Hepatic stellate cell (primary cell): ENCODE measurements around the gene STT3B.

Experiments used
- DNase-seq: peaks from one replicate; pipeline ENCODE4 v3.0.0; 2011; ENCODE audit warnings: low spot score

The STT3B gene

DNA sequence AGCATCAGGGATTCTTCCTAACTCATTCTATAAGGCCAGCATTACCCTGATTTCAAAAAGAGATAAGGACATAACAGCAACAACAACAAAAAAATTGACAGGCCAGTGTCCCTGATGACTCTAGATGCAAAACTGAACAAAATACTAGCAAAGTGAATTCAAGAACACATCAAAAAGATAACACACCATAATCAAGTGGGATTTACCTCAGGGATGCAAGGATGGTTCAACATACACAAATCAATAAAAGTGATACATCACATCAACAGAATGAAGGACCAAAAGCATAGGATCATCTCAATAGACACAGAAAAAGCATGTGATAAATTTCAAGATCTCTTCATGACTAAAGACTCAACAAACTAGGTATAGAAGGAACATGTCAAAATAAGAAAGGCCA, 119.6 kb downstream of the STT3B start:
- DNase-seq = no peak

DNA sequence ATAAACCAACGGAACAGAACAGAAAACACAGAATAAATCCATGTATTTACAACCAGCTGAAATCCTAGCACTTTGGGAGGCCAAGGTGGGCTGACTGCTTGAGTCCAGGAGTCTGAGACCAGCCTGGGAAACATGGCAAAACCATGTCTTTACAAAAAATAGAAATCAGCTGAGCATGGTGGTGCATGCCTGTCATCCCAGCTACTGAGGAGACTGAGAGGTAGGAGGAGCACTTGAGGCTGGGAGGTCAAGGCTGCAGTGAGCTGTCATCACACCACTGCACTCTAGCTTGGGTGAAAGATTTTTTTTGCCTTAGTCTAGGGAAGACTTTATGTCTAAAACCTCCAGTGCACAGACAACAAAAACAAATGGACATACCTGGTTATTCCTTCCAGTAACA, 120.7 kb downstream of the STT3B start:
- no peak for DNase-seq

DNA sequence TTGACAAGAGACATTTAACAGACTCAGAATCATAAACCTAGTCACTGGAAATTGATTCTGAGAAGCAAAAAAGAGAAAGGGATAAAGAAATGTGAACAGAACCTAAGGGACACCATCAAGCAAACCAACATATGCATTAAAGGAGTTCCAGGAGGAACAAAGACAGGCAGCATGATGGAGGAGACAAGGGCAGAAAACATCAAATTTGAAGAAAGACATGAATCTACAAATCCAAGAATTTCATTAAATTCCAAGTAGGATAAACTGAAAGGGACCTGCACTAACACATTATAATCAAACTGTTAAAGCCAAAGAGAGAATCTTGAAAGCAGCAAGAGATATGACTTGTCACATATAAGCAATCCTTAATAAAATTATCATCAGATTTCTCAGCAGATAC, 122.3 kb downstream of the STT3B start:
- no peak for DNase-seq

DNA sequence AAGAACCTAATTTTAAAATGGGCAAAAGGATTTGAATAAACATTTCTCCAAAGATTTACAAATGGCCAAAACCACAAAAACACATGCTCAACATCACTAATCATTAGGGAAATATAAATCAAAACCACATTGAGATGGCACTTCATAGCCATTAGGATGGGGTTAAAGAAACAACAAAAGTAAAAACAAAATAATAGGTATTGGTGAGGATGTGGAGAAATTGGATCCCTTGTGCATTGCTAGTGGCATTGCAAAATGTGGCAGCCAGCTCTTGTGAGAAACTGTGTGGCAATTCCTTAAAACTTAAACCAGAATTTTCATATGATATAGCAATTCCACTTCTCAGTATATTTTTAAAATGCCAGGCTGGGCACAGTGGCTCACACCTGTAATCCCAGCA, 126.5 kb downstream of the STT3B start:
- DNase-seq = no peak

DNA sequence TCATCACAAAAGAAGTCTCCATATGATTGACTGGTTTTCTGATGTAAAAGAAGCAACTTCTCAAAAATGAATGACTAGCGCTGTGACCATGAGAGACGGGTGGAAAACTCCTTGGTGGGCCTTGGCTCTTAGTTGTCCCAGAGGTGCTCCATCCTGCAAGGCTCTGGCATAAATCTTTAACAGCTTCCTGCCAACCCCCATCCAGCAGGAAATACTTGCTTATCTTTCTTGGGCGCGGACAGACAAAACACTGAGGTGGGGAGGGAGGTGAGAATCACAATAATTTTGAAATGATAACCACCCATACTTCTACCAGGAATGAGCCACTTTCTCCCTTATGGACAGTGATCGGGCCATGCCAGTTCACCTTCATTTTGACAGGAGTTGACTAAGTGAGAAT, 128.6 kb downstream of the STT3B start:
- DNase-seq = no peak

DNA sequence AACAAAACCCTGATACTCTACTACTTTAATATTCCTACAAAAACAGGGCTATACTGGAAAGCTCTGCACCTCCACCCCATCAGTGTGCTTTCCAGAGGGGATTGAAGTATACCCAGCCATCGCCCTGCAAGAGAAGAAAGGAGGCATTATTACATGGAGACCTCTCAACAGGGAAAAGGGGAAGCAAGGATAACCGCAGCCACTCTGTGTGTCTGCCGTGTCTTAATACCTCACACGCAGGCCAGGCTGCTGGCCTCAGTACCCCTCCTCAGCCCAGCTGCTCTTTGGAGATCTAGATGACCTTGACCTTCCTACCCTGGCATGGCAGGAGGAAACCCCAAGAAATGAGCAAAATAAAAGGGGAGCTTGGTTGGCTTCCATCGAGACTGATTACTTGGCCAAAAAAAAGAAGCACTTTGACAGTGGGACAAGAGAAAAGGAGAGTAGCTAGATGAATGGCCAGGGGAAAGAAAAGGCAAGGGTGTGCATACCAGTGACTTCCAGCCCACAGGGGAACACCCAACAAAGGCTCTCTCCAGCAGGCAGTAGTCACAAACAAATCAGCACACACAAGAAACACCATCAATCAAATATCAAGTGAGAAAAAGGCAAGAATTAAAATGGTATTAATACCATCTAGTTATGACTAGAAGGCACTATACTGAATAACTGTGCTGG, 129.4 kb downstream of the STT3B start:
- no peak for DNase-seq

DNA sequence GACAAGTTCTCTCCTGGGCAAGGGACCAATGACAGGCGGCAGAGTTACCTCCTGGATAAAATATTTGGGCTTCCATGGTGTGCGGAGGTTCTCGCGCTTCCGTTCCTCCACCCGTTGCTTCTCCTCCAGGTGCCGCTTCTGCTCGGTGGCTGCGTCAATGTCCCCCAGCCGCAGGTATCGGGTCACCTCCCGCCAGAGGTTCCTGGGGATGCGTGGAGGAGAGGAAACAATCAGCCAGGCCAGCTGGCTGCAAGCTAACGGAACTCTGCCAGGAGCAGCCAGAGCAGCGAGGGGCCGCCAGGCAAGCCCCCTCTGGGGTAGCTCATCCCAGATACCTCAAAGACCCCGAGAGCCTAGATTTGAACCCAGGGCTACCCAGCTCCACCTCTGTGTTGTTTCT, 131.3 kb downstream of the STT3B start:
- DNase-seq = no peak

DNA sequence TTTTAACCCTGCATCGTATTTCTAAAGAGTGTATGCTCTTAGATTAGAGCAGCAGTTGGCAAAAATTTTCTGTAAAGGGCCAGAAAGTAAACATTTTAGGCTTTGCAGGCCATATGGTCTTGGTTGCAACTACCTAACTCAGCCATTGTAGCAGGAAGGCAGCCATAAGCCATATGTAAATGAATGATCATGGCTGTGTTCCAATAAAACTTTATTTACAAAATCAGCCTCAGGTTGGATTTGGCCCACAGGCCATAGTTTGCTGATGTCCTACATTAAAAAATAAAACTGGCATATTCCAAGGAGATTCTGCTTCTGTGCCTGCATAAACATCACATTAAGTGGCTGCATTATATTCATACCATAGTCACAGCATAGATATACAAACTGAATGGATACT, 134.9 kb downstream of the STT3B start:
- DNase-seq = no peak

DNA sequence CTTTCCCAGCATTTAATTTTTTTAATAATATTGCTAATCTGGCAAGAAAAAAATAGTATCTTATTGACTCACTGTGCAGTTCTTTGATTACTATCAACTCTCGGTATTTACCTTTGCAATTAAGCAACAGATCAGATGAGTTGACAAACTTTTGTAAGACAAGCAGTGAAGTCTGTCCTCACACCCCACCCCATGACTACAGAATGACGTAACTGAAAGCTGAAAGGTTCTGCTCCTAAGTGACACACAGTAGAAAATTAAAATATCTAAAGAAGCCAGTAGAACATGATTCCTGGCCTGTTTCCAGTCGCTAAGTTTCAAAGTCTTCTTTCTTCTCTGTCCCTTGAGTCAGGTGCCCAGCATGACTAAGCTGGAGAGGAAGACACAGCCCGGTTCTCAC, 135.5 kb downstream of the STT3B start:
- no peak for DNase-seq

DNA sequence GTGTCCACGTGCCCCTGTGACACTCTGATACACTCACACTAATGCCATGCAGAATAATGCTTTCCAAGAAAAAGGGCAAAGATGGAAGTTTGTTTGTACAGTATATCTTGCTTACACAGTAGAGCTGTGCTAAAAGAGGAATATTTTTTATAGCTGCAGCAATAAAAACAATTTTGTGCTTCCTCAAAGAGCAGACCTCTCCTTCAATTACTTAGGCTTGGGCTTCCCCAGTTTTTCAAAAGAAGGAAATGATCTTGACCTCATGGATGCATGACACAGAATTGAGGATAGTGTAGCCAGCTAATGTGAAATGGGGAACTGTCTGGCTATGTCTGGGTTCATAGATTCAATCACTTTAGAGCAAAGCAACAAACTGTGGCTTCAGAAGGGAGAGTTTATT, 137.4 kb downstream of the STT3B start:
- no peak for DNase-seq

DNA sequence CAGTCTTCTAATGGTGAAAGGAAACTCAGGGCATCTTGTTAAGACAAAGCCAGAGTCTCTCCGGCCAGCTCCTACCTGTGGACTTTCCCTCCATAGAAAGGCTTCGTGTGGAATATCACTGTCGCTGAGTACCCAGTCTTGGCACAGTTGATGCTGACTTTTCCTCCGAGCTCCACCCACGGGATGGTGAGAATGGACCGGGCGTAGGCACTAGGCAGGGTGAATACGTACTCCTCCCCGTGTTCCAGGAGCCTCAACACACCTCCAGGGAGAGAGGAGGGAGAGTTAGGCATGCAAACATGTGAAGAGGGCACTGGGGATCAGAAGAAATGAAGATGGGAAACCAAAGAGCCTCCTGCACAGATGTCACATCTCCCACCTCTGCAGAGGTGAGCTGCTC, 138.0 kb downstream of the STT3B start:
- DNase-seq = no peak

DNA sequence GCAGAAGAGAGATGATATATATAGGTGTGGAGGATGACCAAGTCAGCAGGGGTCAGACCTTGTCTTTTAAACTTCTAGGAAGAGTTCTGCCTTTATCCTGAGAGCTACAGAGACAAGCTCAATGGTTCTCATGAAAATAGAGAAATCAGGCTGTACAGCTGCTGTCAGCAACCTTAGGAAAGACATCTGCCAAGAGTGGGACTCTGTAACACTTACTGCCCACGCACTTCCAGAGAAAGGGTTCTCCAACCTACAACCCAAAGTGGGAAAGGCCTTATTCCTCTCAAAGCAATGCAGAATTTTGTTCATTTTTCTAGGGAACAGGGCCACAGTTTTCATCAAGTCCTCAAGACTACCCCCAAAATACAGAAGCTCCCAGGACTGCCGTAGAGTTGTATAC, 138.7 kb downstream of the STT3B start:
- no peak for DNase-seq

DNA sequence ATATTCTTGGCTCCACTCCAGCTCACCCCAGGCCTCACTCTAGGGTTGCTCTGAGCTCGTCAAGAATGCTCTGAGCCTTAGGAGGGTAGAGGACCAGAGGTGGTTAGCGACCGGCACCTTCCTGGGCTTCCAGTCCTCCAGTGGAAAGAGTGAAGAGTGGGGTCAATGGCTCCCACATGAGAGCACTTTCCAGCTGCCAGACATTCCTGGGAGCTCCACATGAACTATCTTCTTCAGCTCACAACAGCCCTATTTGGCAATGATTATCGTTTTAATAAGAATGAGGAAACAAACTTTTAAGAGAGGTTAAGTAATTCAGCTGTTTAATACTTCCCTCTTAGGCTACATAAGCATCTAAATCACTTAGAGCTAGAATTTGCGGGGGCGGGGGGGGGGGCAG, 139.3 kb downstream of the STT3B start:
- DNase-seq = no peak

DNA sequence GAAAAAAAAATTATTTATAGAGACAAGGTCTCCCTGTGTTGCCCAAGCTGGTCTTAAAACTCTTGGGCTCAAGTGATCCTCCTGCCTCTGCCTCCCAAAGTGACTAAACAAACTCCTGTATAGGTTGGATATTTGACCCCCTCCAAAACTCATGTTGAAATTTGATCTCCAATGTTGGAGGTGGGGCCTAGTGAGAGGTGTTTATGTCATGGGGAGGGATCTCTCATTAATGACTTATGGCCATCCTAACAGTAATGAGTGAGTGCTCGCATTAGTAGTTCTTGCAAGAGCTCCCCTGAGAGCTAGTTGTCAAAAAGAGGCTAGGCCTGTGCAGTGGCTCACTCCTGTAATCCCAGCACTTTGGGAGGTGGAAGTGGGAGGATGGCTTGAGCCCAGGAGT, 141.2 kb downstream of the STT3B start:
- DNase-seq = no peak

DNA sequence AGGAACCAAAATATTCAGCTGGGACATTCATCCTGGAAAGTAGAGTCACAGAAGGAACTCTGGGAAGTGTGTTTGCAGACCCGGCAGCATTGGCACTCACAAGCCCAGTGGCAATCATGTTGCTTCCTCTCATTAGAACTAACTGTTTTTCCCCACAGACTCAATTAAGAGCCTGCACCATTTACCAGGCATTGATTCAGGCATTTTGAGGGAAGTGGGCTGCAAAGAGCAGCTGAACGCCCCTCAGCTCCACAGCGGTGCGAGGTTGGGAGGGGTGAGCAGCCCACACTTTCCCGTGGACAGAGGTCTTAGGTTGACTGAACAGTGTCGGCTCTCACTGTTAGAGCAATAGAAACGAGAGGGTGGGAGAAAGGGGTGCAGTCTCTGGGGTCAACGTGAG, 143.8 kb downstream of the STT3B start:
- DNase-seq = no peak

DNA sequence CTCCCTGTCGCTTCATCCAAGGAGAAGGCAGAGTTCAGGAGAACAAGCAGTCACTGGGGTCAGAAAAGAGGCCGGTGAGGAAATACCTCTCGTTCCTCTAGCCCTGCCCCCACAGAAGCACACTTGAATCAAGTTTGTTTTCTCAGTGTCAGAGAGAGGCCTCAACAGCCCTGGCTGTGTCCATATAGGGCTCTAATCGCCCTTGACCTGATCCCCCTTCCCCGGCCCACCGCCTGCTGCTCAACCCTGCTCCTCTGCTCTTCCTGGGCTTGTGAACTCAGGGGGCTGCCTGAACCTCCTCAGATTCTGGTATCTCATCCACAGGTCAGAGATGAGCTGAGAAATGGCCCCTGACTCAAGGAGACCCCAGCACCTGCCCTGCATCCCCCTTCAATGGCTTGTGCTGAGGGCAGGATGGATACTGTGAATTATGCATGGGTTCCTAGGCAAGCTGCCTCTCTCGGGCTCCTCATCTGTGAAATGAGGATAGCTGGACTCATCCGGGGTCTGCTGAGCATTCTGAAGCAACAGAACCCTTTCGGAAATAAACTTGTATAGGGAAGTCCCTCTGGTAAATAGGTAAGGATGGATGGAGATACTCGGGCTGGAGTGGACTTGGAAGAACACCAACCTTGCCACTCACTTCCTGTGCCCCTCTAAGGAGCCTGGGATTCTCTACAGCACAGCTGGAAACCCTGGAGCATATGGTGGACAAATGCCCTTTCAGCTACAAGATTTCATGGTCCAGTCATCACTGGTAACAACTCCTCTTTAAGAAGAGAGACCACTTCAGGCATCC, 147.5 kb downstream of the STT3B start:
- DNase-seq = no peak
